ENCODE data around the gene ACSS2.

DNA sequence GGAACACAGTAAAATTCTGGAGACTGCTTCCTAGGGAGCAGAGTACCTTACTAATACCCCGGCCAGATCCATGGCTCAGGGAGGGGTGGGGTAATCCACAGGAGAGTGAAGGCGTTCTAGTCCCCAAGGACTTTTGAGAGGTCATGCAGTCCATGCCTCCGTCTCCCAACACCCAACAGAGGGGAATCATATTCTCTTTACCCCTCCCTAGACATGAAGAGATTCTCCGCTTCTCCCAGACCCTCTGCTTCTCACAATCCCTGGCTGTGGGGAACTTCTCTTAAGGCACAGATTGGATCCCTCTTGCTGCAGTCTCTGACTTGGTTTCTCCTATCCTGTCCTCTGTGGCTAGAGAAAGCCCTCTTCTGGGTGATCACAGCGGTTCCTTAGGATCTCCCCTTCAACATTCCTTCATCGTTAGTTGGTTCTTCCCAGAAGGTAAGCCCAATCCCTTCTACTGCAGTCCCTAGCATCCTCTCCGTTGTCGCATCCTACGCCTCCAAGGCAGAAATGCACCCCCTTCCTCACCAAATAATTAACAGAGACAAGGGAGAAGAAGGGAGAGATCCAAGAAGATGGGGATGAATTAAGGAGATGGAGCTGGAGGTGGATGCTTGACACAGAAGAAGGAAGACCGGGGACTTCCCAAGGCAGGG lies 4.3 kb upstream of the ACSS2 start:
- TF ChIP-seq ZC3H10 (CRISPR knock-in tag; IDR thresholded peaks at IDR 0.05) = no peak
- no peak for TF ChIP-seq ZFP3 (CRISPR knock-in tag; IDR thresholded peaks at IDR 0.05)
- no peak for TF ChIP-seq ESRRG (CRISPR knock-in tag; IDR thresholded peaks at IDR 0.05)
- TF ChIP-seq, protein P1, sequence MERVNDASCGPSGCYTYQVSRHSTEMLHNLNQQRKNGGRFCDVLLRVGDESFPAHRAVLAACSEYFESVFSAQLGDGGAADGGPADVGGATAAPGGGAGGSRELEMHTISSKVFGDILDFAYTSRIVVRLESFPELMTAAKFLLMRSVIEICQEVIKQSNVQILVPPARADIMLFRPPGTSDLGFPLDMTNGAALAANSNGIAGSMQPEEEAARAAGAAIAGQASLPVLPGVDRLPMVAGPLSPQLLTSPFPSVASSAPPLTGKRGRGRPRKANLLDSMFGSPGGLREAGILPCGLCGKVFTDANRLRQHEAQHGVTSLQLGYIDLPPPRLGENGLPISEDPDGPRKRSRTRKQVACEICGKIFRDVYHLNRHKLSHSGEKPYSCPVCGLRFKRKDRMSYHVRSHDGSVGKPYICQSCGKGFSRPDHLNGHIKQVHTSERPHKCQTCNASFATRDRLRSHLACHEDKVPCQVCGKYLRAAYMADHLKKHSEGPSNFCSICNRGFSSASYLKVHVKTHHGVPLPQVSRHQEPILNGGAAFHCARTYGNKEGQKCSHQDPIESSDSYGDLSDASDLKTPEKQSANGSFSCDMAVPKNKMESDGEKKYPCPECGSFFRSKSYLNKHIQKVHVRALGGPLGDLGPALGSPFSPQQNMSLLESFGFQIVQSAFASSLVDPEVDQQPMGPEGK (CRISPR knock-in tag; IDR thresholded peaks at IDR 0.05; ENCODE audit: borderline replicate concordance) = no peak
- no peak for TF ChIP-seq ZNF70 (CRISPR knock-in tag; IDR thresholded peaks at IDR 0.05)
- no peak for TF ChIP-seq RARB (CRISPR knock-in tag; IDR thresholded peaks at IDR 0.05)
- TF ChIP-seq, protein P2, sequence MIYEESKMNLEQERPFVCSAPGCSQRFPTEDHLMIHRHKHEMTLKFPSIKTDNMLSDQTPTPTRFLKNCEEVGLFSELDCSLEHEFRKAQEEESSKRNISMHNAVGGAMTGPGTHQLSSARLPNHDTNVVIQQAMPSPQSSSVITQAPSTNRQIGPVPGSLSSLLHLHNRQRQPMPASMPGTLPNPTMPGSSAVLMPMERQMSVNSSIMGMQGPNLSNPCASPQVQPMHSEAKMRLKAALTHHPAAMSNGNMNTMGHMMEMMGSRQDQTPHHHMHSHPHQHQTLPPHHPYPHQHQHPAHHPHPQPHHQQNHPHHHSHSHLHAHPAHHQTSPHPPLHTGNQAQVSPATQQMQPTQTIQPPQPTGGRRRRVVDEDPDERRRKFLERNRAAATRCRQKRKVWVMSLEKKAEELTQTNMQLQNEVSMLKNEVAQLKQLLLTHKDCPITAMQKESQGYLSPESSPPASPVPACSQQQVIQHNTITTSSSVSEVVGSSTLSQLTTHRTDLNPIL (CRISPR knock-in tag; IDR thresholded peaks at IDR 0.05; ENCODE audit: low read depth) = no peak
- no peak for TF ChIP-seq GLIS3 (CRISPR knock-in tag; IDR thresholded peaks at IDR 0.05)
- TF ChIP-seq ZFP30 (CRISPR knock-in tag; IDR thresholded peaks at IDR 0.05) = no peak
- no peak for TF ChIP-seq OSR1 (CRISPR knock-in tag; IDR thresholded peaks at IDR 0.05)

Measured in SK-N-SH treated with all-trans-retinoic acid at 6 μM for 48 hours (cell line).